Activated CD4-positive, alpha-beta T cell treated with anti-CD3 and anti-CD28 coated beads for 36 hours (primary cell): ENCODE measurements around the gene CEP85. TPM values are rescaled to one million over a fixed set of nuclear protein-coding genes. Genes with fewer than 3 reads are reported as not detected.
"Not testable (repeated sequence)": the region's sequence is repeated elsewhere in the genome, so short reads cannot be mapped to it uniquely, and the experiment has no call there.

ENCODE experiments used
- ATAC-seq: fragments of 200-7000 bp; cut with Tn5 transposase; one replicate; pipeline ENCODE4 v1.10.0; 2021; ENCODE audit warnings: mild to moderate bottlenecking, moderate library complexity
- CTCF ChIA-PET: fragments of 350-600 bp; sonication (Branson Sonifier 250); formaldehyde crosslinking; loops from one replicate; lab custom pipeline; 2021; ENCODE audit warnings: antibody characterized with exemption; lab: Charles Lee
- POLR2A ChIA-PET: fragments of 350-600 bp; sonication (Branson Sonifier 250); formaldehyde crosslinking; loops from one replicate; lab custom pipeline; 2021; ENCODE audit warnings: antibody characterized with exemption, inconsistent platforms; lab: Charles Lee
- DNase-seq: peaks from one replicate; pipeline ENCODE4 v3.0.0-alpha.2; 2020
- H3K27ac Mint-ChIP-seq: one replicate; pipeline ENCODE4 v1.8.0; 2021; ENCODE audit warnings: mixed read lengths
- H3K27me3 Mint-ChIP-seq: one replicate; pipeline ENCODE4 v1.8.0; 2021; ENCODE audit warnings: mixed read lengths
- H3K36me3 Mint-ChIP-seq: one replicate; pipeline ENCODE4 v1.8.0; 2021; ENCODE audit warnings: low read depth, mixed read lengths
- H3K4me1 Mint-ChIP-seq: one replicate; pipeline ENCODE4 v1.8.0; 2021; ENCODE audit warnings: mixed read lengths
- H3K4me3 Mint-ChIP-seq: one replicate; pipeline ENCODE4 v1.8.0; 2021; ENCODE audit warnings: mild to moderate bottlenecking, moderate library complexity, mixed read lengths
- H3K9me3 Mint-ChIP-seq: one replicate; pipeline ENCODE4 v1.8.0; 2021; ENCODE audit warnings: low read depth, mixed read lengths
- intact Hi-C, 2 experiments: fragments of 100-400 bp; cut with DNase I in 1 of 2; cut with micrococcal nuclease in 1 of 2; formaldehyde crosslinking; loops; one replicate each; pipeline versions ENCODE4 v1.14.2 to v1.15.1; 2022 to 2024; cut with DNase I, micrococcal nuclease
- total RNA-seq, 2 experiments: library from RNA; stranded (reverse); gene quantifications; one replicate each; pipeline ENCODE4 v1.2.3, GENCODE V29; 2021

The CEP85 gene
- total RNA-seq, 2 experiments from 2014 or later = 31.1 to 31.9 TPM

GRCh38 chr1:26224606-26225005, 9.4 kb upstream of the CEP85 start:
- no peak overlapping the region for H3K4me3 Mint-ChIP-seq
- no peaks in the 10 kb centered on the region for H3K9me3 Mint-ChIP-seq
- H3K27ac Mint-ChIP-seq = no peak overlapping the region

GRCh38 chr1:26225033-26225831, 8.8 kb upstream of the CEP85 start:
- no peaks in the 10 kb centered on the region for H3K9me3 Mint-ChIP-seq
- H3K27me3 Mint-ChIP-seq = peaks cover 26% of the 10 kb centered on the region
- H3K4me1 Mint-ChIP-seq = peaks cover 7% of the 10 kb centered on the region
- H3K27ac Mint-ChIP-seq = no peak overlapping the region
- H3K36me3 Mint-ChIP-seq = no peaks in the 10 kb centered on the region
- DNase-seq (peak; percentile 66), ATAC-seq (peak; percentile 91)
- ChIA-PET CTCF (interaction anchor here (0.6 to 1.2 kb wide), 3 partner anchors 9 to 167 kb away, joined by 3 to 4 read pairs (median 3); partner anchors contain the start of gene CEP85), POLR2A (interaction anchor here (0.6 kb wide), 1 partner anchor 34 kb away, joined by 4 read pairs; no protein-coding TSS in a partner anchor)
- H3K4me3 Mint-ChIP-seq = peak overlapping the region; percentile 26
- intact Hi-C loops = no loop called here

More at GRCh38 chr1:26224606-26225005, 9.4 kb upstream of the CEP85 start:
- no peaks in the 10 kb centered on the region for H3K36me3 Mint-ChIP-seq
- no peak for ATAC-seq
- POLR2A ChIA-PET = no interaction called here
- CTCF ChIA-PET = interaction anchor here (1.2 kb wide), 2 partner anchors 9 to 10 kb away, joined by 3 read pairs; partner anchors contain the start of gene CEP85
- DNase-seq = no peak
- H3K4me1 Mint-ChIP-seq = peaks cover 7% of the 10 kb centered on the region
- intact Hi-C loops = no loop called here
- peaks cover 26% of the 10 kb centered on the region for H3K27me3 Mint-ChIP-seq

- peaks cover 13% of the 10 kb centered on the region for H3K4me1 Mint-ChIP-seq
- intact Hi-C loops, ATAC-seq, POLR2A ChIA-PET, CTCF ChIA-PET, H3K36me3 Mint-ChIP-seq, H3K27ac Mint-ChIP-seq, DNase-seq, H3K9me3 Mint-ChIP-seq, H3K4me3 Mint-ChIP-seq: not testable (repeated sequence)
- peaks cover 14% of the 10 kb centered on the region for H3K27me3 Mint-ChIP-seq
Observed at GRCh38 chr1:26230682-26231081, 3.3 kb upstream of the CEP85 start.

GRCh38 chr1:26234644-26235370, 807 bp downstream of the CEP85 start:
- intact Hi-C loops = loop anchor here (1.0 to 5.0 kb wide), 15 partner anchors 45 to 458 kb away; partner anchors contain the start of genes PDIK1L (in 2 of the 2), ZNF593 (in 2 of the 2), AUNIP (in 1 of the 2) and C1orf232 (in 1 of the 2)
- peak; percentile 37 for DNase-seq
- peaks cover 28% of the 10 kb centered on the region for H3K36me3 Mint-ChIP-seq
- H3K4me3 Mint-ChIP-seq = peak overlapping the region; percentile 99
- no peaks in the 10 kb centered on the region for H3K9me3 Mint-ChIP-seq
- H3K27me3 Mint-ChIP-seq = no peaks in the 10 kb centered on the region
- H3K4me1 Mint-ChIP-seq = peaks cover 32% of the 10 kb centered on the region
- H3K27ac Mint-ChIP-seq = peak overlapping the region; percentile 96
- ATAC-seq = no peak
- ChIA-PET POLR2A (interaction anchor here (1.5 kb wide), 1 partner anchor 65 kb away, joined by 13 read pairs; the partner anchor contains the start of gene ZNF593), CTCF (interaction anchor here (0.7 to 4.4 kb wide), 43 partner anchors 8 to 920 kb away, joined by 3 to 35 read pairs (median 4); partner anchors contain the start of genes C1orf232, CD52, DHDDS and SLC9A1)

GRCh38 chr1:26237230-26237966, 3.4 kb downstream of the CEP85 start:
- H3K27me3 Mint-ChIP-seq = no peaks in the 10 kb centered on the region
- ATAC-seq (no peak), DNase-seq (no peak)
- intact Hi-C loops = loop anchor here in 1 of 2 experiments (5.0 kb wide), 1 partner anchor 125 kb away; the partner anchor contains the start of gene PDIK1L
- peaks cover 31% of the 10 kb centered on the region for H3K36me3 Mint-ChIP-seq
- H3K9me3 Mint-ChIP-seq = no peaks in the 10 kb centered on the region
- peaks cover 32% of the 10 kb centered on the region for H3K4me1 Mint-ChIP-seq
- ChIA-PET CTCF (interaction anchor here (0.7 kb wide), 2 partner anchors 68 to 559 kb away, joined by 4 to 5 read pairs; partner anchors contain the start of gene ZNF593), POLR2A (interaction anchor here (0.6 kb wide), 1 partner anchor 418 kb away, joined by 4 read pairs; the partner anchor contains the start of gene MTFR1L)
- H3K27ac Mint-ChIP-seq = peak overlapping the region; percentile 70
- H3K4me3 Mint-ChIP-seq = peak overlapping the region; percentile 16

GRCh38 chr1:26239936-26240335, 5.9 kb downstream of the CEP85 start:
- no peaks in the 10 kb centered on the region for H3K27me3 Mint-ChIP-seq
- DNase-seq = no peak
- intact Hi-C loops = loop anchor here in 1 of 2 experiments (5.0 kb wide), 1 partner anchor 128 kb away; the partner anchor contains the start of gene PDIK1L
- H3K36me3 Mint-ChIP-seq = peaks cover 43% of the 10 kb centered on the region
- H3K4me3 Mint-ChIP-seq = no peak overlapping the region
- CTCF ChIA-PET = no interaction called here
- peaks cover 26% of the 10 kb centered on the region for H3K4me1 Mint-ChIP-seq
- H3K27ac Mint-ChIP-seq = no peak overlapping the region
- no peak for ATAC-seq
- no peaks in the 10 kb centered on the region for H3K9me3 Mint-ChIP-seq
- POLR2A ChIA-PET = no interaction called here

GRCh38 chr1:26252718-26253117, 18.7 kb downstream of the CEP85 start:
- no peaks in the 10 kb centered on the region for H3K9me3 Mint-ChIP-seq

GRCh38 chr1:26254404-26254803, 20.4 kb downstream of the CEP85 start:
- H3K4me3 Mint-ChIP-seq = no peak overlapping the region
- H3K36me3 Mint-ChIP-seq = peaks cover 51% of the 10 kb centered on the region
- ATAC-seq = no peak
- intact Hi-C loops = no loop called here
- H3K27ac Mint-ChIP-seq = no peak overlapping the region
- ChIA-PET CTCF (interaction anchor here (0.6 to 2.2 kb wide), 5 partner anchors 20 to 971 kb away, joined by 3 to 13 read pairs (median 5); partner anchors contain the start of gene CEP85), POLR2A (interaction anchor here (0.6 kb wide), 1 partner anchor 448 kb away, joined by 3 read pairs; no protein-coding TSS in a partner anchor)
- H3K9me3 Mint-ChIP-seq = no peaks in the 10 kb centered on the region
- no peaks in the 10 kb centered on the region for H3K27me3 Mint-ChIP-seq
- DNase-seq = no peak
- peaks cover 6% of the 10 kb centered on the region for H3K4me1 Mint-ChIP-seq

More at GRCh38 chr1:26252718-26253117, 18.7 kb downstream of the CEP85 start:
- H3K27ac Mint-ChIP-seq = no peak overlapping the region
- H3K4me1 Mint-ChIP-seq = peaks cover 6% of the 10 kb centered on the region
- CTCF ChIA-PET = no interaction called here
- no peaks in the 10 kb centered on the region for H3K27me3 Mint-ChIP-seq
- peaks cover 38% of the 10 kb centered on the region for H3K36me3 Mint-ChIP-seq
- H3K4me3 Mint-ChIP-seq = no peak overlapping the region
- POLR2A ChIA-PET = no interaction called here
- no peak for DNase-seq
- no peak for ATAC-seq
- intact Hi-C loops = no loop called here

- ATAC-seq = no peak
Observed at GRCh38 chr1:26257222-26257621, 23.2 kb downstream of the CEP85 start.

GRCh38 chr1:26259005-26259404, 25.0 kb downstream of the CEP85 start:
- intact Hi-C loops = no loop called here

More at GRCh38 chr1:26257222-26257621, 23.2 kb downstream of the CEP85 start:
- ChIA-PET CTCF (interaction anchor here (0.6 to 1.1 kb wide), 3 partner anchors 65 to 117 kb away, joined by 3 to 7 read pairs (median 4); no protein-coding TSS in a partner anchor), POLR2A (interaction anchor here (0.6 kb wide), 1 partner anchor 124 kb away, joined by 6 read pairs; no protein-coding TSS in a partner anchor)
- Mint-ChIP-seq H3K27ac (no peak overlapping the region), H3K4me3 (no peak overlapping the region), H3K27me3 (no peaks in the 10 kb centered on the region), H3K36me3 (peaks cover 54% of the 10 kb centered on the region), H3K9me3 (no peaks in the 10 kb centered on the region), H3K4me1 (peaks cover 6% of the 10 kb centered on the region)
- intact Hi-C loops = no loop called here
- no peak for DNase-seq

More at GRCh38 chr1:26259005-26259404, 25.0 kb downstream of the CEP85 start:
- no peak overlapping the region for H3K27ac Mint-ChIP-seq
- no peaks in the 10 kb centered on the region for H3K9me3 Mint-ChIP-seq
- H3K4me1 Mint-ChIP-seq = no peaks in the 10 kb centered on the region
- ChIA-PET CTCF (interaction anchor here (0.8 kb wide), 1 partner anchor 28 kb away, joined by 4 read pairs; no protein-coding TSS in a partner anchor), POLR2A (no interaction called here)
- ATAC-seq (no peak), DNase-seq (no peak)
- no peak overlapping the region for H3K4me3 Mint-ChIP-seq
- peaks cover 56% of the 10 kb centered on the region for H3K36me3 Mint-ChIP-seq
- no peaks in the 10 kb centered on the region for H3K27me3 Mint-ChIP-seq
